ENCODE measurements around the gene CACNB2.
"Not testable (repeated sequence)": the region's sequence is repeated elsewhere in the genome, so short reads cannot be mapped to it uniquely, and the experiment has no call there.

The CACNB2 gene

DNA sequence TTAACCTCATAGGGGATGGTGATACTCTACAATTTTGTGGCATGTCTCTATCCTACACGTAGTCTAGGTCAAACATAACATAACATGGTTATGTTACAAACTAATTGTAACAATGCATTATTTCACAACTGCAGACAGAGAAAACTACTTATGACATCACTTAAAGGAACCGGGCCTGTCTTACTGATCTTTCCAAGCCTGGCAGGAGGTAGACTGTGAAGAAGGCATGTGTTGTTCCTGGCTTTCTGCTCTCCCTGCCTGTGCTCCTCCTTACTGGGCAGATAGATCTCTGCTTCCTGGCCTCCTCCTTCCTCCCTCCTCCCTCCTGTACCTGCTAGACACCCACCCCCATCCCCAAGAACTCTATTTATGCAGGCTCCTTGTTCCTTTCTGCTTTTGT is 5.4 kb downstream of the CACNB2 start:
- no peak for DNase-seq (ENCODE audit: low read depth, low spot score)

DNA sequence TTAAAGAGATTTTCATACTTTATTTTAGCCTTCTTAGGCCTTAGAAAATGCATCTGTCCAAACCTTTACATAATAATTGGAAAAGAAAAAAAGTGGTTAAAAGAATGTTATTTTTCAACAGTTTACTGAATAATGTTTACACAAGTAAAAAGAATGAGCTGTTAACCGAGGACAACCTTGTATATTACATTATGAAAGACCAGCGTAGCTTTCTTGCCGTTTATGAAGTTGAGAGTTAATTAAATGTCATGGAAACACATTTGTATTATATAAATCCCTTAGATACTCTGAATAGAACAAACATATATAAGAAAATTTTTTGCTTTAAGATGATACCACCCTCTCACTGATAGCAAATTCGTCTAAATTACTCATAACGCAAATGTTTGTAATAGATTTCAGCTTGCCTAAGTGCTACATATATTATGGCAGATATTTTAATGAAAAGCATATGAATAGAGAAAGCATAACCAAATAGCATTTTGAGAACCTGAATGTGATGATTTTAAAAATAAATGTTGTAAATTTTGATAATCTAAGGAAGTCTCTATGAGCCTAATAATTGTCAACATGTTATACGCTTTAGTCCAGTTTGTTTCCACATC is 9.1 kb downstream of the CACNB2 start:
- no peak for DNase-seq (ENCODE audit: low read depth, low spot score)

GRCh38 chr10:18151356-18151890 is 11.2 kb downstream of the CACNB2 start:
- no peak for DNase-seq (ENCODE audit: low read depth, low spot score)

DNA sequence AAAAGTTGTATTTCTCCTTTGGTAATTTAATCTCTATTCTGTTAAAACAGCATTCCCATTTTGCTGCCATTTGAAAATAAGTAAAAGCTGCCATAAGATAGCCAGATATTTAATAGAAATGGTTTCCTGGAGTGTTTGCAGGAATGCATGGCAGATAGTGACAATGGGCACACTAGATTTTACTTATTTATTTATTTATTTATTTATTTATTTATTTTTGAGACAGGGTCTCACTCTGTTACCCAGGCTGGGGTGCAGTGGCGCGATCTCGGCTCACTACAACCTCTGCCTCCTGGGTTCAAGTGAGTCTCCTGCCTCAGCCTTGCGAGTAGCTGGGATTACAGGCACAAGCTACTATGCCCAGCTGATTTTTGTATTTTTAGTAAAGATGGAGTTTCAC is 13.2 kb downstream of the CACNB2 start:
- not testable (repeated sequence) for DNase-seq (ENCODE audit: low read depth, low spot score)

GRCh38 chr10:18155321-18155720 is 15.1 kb downstream of the CACNB2 start:
- DNase-seq (ENCODE audit: low read depth, low spot score): no peak

GRCh38 chr10:18156797-18157196 is 16.6 kb downstream of the CACNB2 start:
- not testable (repeated sequence) for DNase-seq (ENCODE audit: low read depth, low spot score)

- peak; percentile 79 for DNase-seq (ENCODE audit: low read depth, low spot score)
These were observed 17.7 kb downstream of the CACNB2 start for GRCh38 chr10:18157881-18158280.

- DNase-seq (ENCODE audit: low read depth, low spot score): no peak
These were observed 18.6 kb downstream of the CACNB2 start for GRCh38 chr10:18158773-18159265.

DNA sequence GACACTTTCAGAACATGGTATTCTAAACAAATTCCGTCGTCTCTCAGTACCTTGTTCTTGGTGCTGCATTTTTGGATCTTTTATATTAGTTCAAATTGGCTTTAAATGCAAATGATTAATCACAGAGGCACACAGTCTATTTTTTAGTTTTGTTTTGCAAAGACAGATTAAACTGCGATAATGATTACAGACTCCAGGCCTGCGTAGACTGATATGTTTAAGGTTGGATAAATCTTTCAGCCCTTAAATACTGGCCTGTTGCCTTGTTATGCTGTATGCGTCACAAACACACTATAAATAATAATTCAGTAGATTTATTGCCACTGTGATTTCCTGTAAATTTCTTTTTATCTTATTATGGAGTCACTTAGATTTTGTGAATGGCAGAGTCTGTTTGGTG is 19.3 kb downstream of the CACNB2 start:
- DNase-seq (ENCODE audit: low read depth, low spot score): no peak

GRCh38 chr10:18162021-18162627 is 21.9 kb downstream of the CACNB2 start:
- no peak for DNase-seq (ENCODE audit: low read depth, low spot score)

- DNase-seq (ENCODE audit: low read depth, low spot score): no peak
These were observed 23.9 kb downstream of the CACNB2 start for GRCh38 chr10:18164093-18164492.

DNA sequence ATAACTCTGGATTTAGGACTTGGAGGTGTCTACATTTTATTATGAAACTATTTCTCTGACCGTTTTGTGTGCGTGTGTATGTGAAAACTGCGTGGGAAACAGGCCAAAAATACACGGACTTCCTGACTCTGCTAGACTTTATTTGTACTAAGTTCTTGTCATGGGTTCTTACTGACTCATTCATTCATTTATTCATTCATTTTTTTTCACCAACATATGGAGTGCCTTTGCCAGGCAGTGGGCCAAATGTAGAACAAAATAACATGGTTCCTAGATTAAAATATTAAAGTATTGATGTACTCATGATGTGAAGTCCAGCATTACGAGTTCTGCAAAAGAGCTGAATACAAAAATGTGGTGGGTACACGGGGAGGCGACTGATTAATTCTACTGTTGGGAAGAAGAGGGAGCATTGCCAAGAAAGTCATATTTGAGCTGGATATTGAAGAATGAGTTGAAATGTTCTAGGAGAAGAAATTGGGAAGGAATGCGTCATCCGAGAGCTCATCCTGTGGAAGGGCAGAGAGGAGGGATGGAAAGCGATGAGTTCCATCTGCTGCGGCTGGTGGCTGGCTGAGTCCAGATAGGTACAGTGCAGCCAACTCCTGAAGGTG is 24.6 kb downstream of the CACNB2 start:
- DNase-seq (ENCODE audit: low read depth, low spot score): peak; percentile 48

DNA sequence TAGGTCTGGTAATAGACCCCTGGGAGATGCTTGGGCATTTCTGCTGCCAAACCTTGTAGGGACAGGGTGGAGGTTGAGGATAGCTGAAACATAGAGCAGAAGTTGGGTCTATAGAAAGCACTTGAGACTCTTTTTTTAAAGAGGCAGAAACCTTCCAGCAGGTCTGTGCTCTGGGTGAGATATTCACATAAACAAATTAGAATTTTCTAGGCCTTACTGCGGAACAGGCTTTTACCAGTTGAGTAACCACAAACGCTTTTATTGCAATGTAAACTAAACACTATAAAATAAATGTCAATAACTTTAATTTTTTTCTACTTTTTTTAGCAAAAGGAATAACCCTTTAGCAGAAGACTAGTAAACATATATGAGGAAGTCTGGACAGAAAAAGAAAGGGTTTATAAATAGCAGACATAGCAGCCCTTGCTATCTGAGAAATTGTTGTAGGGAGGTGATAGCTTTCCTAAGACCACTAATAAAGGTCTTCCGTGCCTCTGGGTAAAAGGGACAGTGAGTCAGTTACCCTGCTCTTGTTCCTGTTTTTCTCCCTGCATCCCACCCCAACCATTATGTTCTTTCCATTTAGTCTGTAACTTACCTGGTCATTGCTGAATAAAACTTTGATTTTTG is 38.7 kb downstream of the CACNB2 start:
- DNase-seq (ENCODE audit: low read depth, low spot score): no peak

DNA sequence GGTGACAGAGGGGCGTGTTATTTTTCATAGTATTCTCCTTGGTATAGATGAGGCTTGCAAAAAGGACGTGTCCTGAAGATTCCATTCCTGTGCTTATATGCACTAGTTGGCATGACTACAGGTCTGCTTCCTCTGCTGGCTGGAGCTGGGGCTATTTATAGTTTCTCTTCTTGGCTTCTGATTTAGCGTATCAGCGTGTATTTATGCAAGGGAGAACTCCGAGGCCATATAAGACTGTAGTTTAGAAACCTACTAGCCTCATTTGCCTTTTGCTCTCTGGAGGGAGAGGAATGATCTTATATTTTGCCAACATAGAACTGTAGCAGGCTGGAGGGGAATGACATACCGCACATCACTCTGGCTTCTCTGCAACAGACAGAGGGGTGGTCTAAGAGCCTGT is 39.7 kb downstream of the CACNB2 start:
- DNase-seq (ENCODE audit: low read depth, low spot score): peak; percentile 76

- not testable (repeated sequence) for DNase-seq (ENCODE audit: low read depth, low spot score)
These were observed 41.2 kb downstream of the CACNB2 start for GRCh38 chr10:18181382-18181781.

DNA sequence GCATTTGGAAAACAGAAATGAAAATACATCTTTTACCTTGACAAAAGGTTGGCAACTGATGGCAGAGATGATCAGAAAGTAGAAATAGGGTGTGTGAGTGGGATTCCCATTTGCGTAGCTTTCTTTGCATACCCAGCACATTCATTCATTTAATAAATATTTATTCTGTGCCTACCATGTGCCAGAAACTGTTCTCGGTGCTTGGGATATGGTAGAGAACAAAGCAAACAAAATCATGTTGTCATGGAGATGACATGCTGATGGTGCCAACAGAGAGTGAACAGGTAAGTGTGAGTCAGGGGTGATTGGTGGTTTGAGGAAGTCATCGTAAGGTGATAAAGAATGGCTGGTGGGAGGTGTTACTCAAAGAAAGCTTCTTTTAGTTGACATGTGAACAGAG is 45.4 kb downstream of the CACNB2 start:
- DNase-seq (ENCODE audit: low read depth, low spot score): no peak

GRCh38 chr10:18190840-18191239 is 50.6 kb downstream of the CACNB2 start:
- no peak for DNase-seq (ENCODE audit: low read depth, low spot score)

DNA sequence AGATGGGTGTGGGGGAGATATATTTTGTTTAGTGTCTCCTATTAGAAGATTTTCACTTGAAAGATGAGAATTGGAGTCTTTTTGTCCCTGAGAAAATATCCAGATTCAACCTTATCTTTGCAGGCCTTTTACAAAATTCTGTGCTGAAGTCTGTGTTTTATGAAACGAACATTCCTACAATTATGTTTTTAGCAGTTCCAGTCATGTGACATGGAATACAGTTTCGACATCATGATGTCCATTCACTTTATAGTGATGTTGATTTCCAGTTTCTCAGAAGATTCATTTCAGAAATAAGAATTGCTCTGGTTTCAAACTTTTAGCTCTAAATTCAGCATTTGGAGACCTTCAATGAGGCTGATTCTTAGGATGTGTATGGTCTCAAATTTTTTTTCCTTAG is 54.4 kb downstream of the CACNB2 start:
- DNase-seq (ENCODE audit: low read depth, low spot score): no peak

- peak; percentile 7 for DNase-seq (ENCODE audit: low read depth, low spot score)
These were observed 55.0 kb downstream of the CACNB2 start for GRCh38 chr10:18195060-18195799.

DNA sequence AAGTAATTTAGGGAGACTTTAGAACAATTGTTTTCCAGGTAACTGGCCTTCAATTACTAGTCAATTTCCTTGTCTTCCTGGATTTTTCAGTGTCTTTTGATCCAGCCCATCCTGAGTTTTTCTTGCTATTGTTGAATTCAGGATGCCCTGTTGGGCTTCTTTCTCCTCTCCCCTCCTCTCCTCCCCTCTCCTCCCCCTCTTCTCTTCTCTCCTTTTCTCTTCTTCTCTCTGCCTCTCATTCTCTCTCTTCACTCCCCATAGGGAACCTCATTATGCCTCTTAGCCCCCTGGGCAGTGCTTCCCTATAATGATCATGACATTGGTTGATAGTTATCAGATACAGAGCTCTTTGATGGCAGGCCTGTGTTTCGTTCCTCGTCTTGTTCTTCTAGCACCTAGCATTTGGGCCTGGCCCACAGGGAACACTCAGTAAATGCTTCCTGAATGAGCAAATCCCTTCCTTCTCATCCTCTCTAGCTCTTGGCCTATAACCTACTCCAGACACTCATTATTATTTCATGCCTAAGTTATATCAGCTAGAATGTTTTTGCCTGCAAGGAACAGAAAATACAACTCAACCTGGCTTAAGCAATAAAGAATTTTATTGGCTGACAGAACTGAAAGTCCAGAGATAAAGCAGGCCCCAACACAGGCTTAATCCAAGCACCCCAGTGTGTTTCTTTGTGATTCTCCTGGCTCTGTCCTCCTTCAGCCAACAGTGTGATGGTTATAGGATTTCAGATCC is 56.8 kb downstream of the CACNB2 start:
- no peak for DNase-seq (ENCODE audit: low read depth, low spot score)

GRCh38 chr10:18197706-18198105 is 57.5 kb downstream of the CACNB2 start:
- no peak for DNase-seq (ENCODE audit: low read depth, low spot score)

Measured in astrocyte of the hippocampus (primary cell).